ENCODE measurements around the gene BPIFB3.

BPIFB3 gene

GRCh38 chr20:33072813-33073212 is 19.1 kb downstream of the BPIFB3 start:
- no peak for TF ChIP-seq ZNF274 (IDR thresholded peaks at IDR 0.05; ENCODE audit: low read depth, low read length)
- no peak overlapping the region for H3K4me3 ChIP-seq (ENCODE audit: low read length)

GRCh38 chr20:33074675-33075074 is 21.0 kb downstream of the BPIFB3 start:
- H3K4me3 ChIP-seq (ENCODE audit: low read length) = no peak overlapping the region
- TF ChIP-seq ZNF274 (IDR thresholded peaks at IDR 0.05; ENCODE audit: low read depth, low read length) = no peak

GRCh38 chr20:33075281-33075680 is 21.6 kb downstream of the BPIFB3 start:
- TF ChIP-seq ZNF274 (IDR thresholded peaks at IDR 0.05; ENCODE audit: low read depth, low read length) = no peak
- no peak overlapping the region for H3K4me3 ChIP-seq (ENCODE audit: low read length)

- H3K4me3 ChIP-seq (ENCODE audit: low read length) = no peak overlapping the region
- TF ChIP-seq ZNF274 (IDR thresholded peaks at IDR 0.05; ENCODE audit: low read depth, low read length) = no peak
These were observed 23.1 kb downstream of the BPIFB3 start for GRCh38 chr20:33076662-33077372.

- no peak for TF ChIP-seq ZNF274 (IDR thresholded peaks at IDR 0.05; ENCODE audit: low read depth, low read length)
- H3K4me3 ChIP-seq (ENCODE audit: low read length) = no peak within 1 kb of the TSS
These were observed 25.6 kb downstream of the BPIFB3 start, which contains the start of gene BPIFB4 for GRCh38 chr20:33079259-33079658. Gene BPIFB4 (plus strand): TSS chr20:33079643. CDS start chr20:33081527, 1,884 bp downstream.

- no peak overlapping the region for H3K4me3 ChIP-seq (ENCODE audit: low read length)
- no peak for TF ChIP-seq ZNF274 (IDR thresholded peaks at IDR 0.05; ENCODE audit: low read depth, low read length)
These were observed 27.9 kb downstream of the BPIFB3 start for GRCh38 chr20:33081411-33082154.

GRCh38 chr20:33082546-33082945 is 28.8 kb downstream of the BPIFB3 start:
- no peak overlapping the region for H3K4me3 ChIP-seq (ENCODE audit: low read length)
- TF ChIP-seq ZNF274 (IDR thresholded peaks at IDR 0.05; ENCODE audit: low read depth, low read length) = no peak

- TF ChIP-seq ZNF274 (IDR thresholded peaks at IDR 0.05; ENCODE audit: low read depth, low read length) = no peak
- H3K4me3 ChIP-seq (ENCODE audit: low read length) = no peak overlapping the region
These were observed 30.0 kb downstream of the BPIFB3 start for GRCh38 chr20:33083544-33084340.

GRCh38 chr20:33084722-33085121 is 31.0 kb downstream of the BPIFB3 start:
- TF ChIP-seq ZNF274 (IDR thresholded peaks at IDR 0.05; ENCODE audit: low read depth, low read length) = no peak
- H3K4me3 ChIP-seq (ENCODE audit: low read length) = no peak overlapping the region

- no peak for TF ChIP-seq ZNF274 (IDR thresholded peaks at IDR 0.05; ENCODE audit: low read depth, low read length)
- no peak overlapping the region for H3K4me3 ChIP-seq (ENCODE audit: low read length)
These were observed 32.5 kb downstream of the BPIFB3 start for GRCh38 chr20:33086052-33086722.

GRCh38 chr20:33091147-33091546 is 37.4 kb downstream of the BPIFB3 start:
- TF ChIP-seq ZNF274 (IDR thresholded peaks at IDR 0.05; ENCODE audit: low read depth, low read length) = no peak

GRCh38 chr20:33091693-33092092 is 38.0 kb downstream of the BPIFB3 start:
- TF ChIP-seq ZNF274 (IDR thresholded peaks at IDR 0.05; ENCODE audit: low read depth, low read length) = no peak
- no peak overlapping the region for H3K4me3 ChIP-seq (ENCODE audit: low read length)

More at GRCh38 chr20:33091147-33091546, 37.4 kb downstream of the BPIFB3 start:
- no peak overlapping the region for H3K4me3 ChIP-seq (ENCODE audit: low read length)

- TF ChIP-seq ZNF274 (IDR thresholded peaks at IDR 0.05; ENCODE audit: low read depth, low read length) = no peak
- H3K4me3 ChIP-seq (ENCODE audit: low read length) = no peak overlapping the region
These were observed 38.7 kb downstream of the BPIFB3 start for GRCh38 chr20:33092361-33092760.

- H3K4me3 ChIP-seq (ENCODE audit: low read length) = no peak overlapping the region
- no peak for TF ChIP-seq ZNF274 (IDR thresholded peaks at IDR 0.05; ENCODE audit: low read depth, low read length)
These were observed 39.4 kb downstream of the BPIFB3 start for GRCh38 chr20:33093074-33093473.
